WTC11 (cell line): Measurements from ENCODE around the gene RFC4.
"Not testable (repeated sequence)": the region's sequence is repeated elsewhere in the genome, so short reads cannot be mapped to it uniquely, and the experiment has no call there.

ENCODE experiments used
- CTCF ChIP-seq: fragments of 200-600 bp; IDR thresholded peaks from 2 replicates; pipeline ENCODE4 v1.8.0; 2022; ENCODE audit warnings: antibody characterized with exemption
- ESRRA ChIP-seq: sonication (generic); formaldehyde crosslinking; IDR thresholded peaks from 2 replicates; pipeline ENCODE4 v1.8.1; 2022; ENCODE audit warnings: mild to moderate bottlenecking, missing genetic modification reagents, borderline replicate concordance
- FOXK1 ChIP-seq: sonication (generic); formaldehyde crosslinking; IDR thresholded peaks from 2 replicates; pipeline ENCODE4 v1.8.0; 2022; ENCODE audit warnings: mild to moderate bottlenecking, moderate library complexity, missing genetic modification reagents
- KAT7 ChIP-seq: sonication (generic); formaldehyde crosslinking; IDR thresholded peaks from 2 replicates; pipeline ENCODE4 v1.8.1; 2023; ENCODE audit warnings: missing genetic modification reagents, mild to moderate bottlenecking, borderline replicate concordance
- OVOL2 ChIP-seq: fragments of 250-450 bp; sonication (Bioruptor Pico); IDR thresholded peaks from 2 replicates; pipeline ENCODE4 v1.9.0; 2021; ENCODE audit warnings: mild to moderate bottlenecking, borderline replicate concordance
- RELA ChIP-seq: sonication (generic); formaldehyde crosslinking; IDR thresholded peaks from 2 replicates; pipeline ENCODE4 v1.8.1; 2022; ENCODE audit warnings: missing genetic modification reagents, mild to moderate bottlenecking, borderline replicate concordance
- SOX15 ChIP-seq: fragments of 250-450 bp; sonication (Bioruptor Pico); IDR thresholded peaks from 2 replicates; pipeline ENCODE4 v1.9.0; 2021; ENCODE audit warnings: mild to moderate bottlenecking
- SP1 ChIP-seq: sonication (generic); formaldehyde crosslinking; conservative IDR thresholded peaks from 2 replicates; pipeline ENCODE4 v1.8.1; 2022; ENCODE audit warnings: missing genetic modification reagents
- TP53 ChIP-seq: sonication (generic); formaldehyde crosslinking; IDR thresholded peaks from 2 replicates; pipeline ENCODE4 v1.8.1; 2023; ENCODE audit warnings: mild to moderate bottlenecking, missing genetic modification reagents
- ZBTB21 ChIP-seq: sonication (generic); formaldehyde crosslinking; IDR thresholded peaks from 2 replicates; pipeline ENCODE4 v1.8.1; 2023; ENCODE audit warnings: mild to moderate bottlenecking, missing genetic modification reagents, borderline replicate concordance
- ZNF512 ChIP-seq: sonication (generic); formaldehyde crosslinking; IDR thresholded peaks from 2 replicates; pipeline ENCODE4 v1.8.1; 2022; ENCODE audit warnings: missing genetic modification reagents, borderline replicate concordance
- TF ChIP-seq, protein P1 (sequence below): sonication (generic); formaldehyde crosslinking; IDR thresholded peaks from 2 replicates; pipeline ENCODE4 v1.8.1; 2022; ENCODE audit warnings: mild to moderate bottlenecking, missing genetic modification reagents, moderate library complexity, borderline replicate concordance
- TF ChIP-seq, protein P2 (sequence below): sonication (generic); formaldehyde crosslinking; IDR thresholded peaks from 2 replicates; pipeline ENCODE4 v1.8.1; 2023; ENCODE audit warnings: mild to moderate bottlenecking, missing genetic modification reagents, moderate library complexity

GRCh38 chr3:186851835-186852234 is 45.6 kb upstream of the RFC4 start:
- not testable (repeated sequence) for TF ChIP-seq SP1 (CRISPR knock-in tag); CTCF; OVOL2 (CRISPR knock-in tag); SOX15 (CRISPR knock-in tag); FOXK1 (CRISPR knock-in tag); KAT7 (CRISPR knock-in tag); ZNF512 (CRISPR knock-in tag); ESRRA; ZBTB21 (CRISPR knock-in tag); RELA (CRISPR knock-in tag); TP53 (CRISPR knock-in tag)
- TF ChIP-seq, protein P1, sequence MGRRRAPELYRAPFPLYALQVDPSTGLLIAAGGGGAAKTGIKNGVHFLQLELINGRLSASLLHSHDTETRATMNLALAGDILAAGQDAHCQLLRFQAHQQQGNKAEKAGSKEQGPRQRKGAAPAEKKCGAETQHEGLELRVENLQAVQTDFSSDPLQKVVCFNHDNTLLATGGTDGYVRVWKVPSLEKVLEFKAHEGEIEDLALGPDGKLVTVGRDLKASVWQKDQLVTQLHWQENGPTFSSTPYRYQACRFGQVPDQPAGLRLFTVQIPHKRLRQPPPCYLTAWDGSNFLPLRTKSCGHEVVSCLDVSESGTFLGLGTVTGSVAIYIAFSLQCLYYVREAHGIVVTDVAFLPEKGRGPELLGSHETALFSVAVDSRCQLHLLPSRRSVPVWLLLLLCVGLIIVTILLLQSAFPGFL (CRISPR knock-in tag) = not testable (repeated sequence)
- TF ChIP-seq, protein P2, sequence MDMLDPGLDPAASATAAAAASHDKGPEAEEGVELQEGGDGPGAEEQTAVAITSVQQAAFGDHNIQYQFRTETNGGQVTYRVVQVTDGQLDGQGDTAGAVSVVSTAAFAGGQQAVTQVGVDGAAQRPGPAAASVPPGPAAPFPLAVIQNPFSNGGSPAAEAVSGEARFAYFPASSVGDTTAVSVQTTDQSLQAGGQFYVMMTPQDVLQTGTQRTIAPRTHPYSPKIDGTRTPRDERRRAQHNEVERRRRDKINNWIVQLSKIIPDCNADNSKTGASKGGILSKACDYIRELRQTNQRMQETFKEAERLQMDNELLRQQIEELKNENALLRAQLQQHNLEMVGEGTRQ (CRISPR knock-in tag) = not testable (repeated sequence)
